Muscle layer of duodenum (tissue), 2 donors: ENCODE results near the gene DGKG.

Experiments used
- H3K27ac ChIP-seq: one replicate; pipeline ENCODE4 v1.7.0; 2013; ENCODE audit warnings: mild to moderate bottlenecking, low read length
- H3K27me3 ChIP-seq: one replicate; pipeline ENCODE4 v1.7.0; 2013; ENCODE audit warnings: low read depth, mild to moderate bottlenecking, control low read depth, low read length
- H3K36me3 ChIP-seq, 2 donors: one replicate each; pipeline ENCODE4 v1.7.0; 2013; ENCODE audit warnings: low read length in 2 of 2, control low read depth in 1 of 2, mild to moderate bottlenecking in 1 of 2; ENCODE audit not compliant: insufficient read depth in 2 of 2, control insufficient read depth in 1 of 2
- H3K4me1 ChIP-seq, 2 donors: one replicate each; pipeline ENCODE4 v1.7.0; 2013; ENCODE audit warnings: low read length in 2 of 2, mild to moderate bottlenecking in 2 of 2, control low read depth in 1 of 2, moderate library complexity in 1 of 2; ENCODE audit not compliant: insufficient read depth in 2 of 2, control insufficient read depth in 1 of 2
- H3K4me3 ChIP-seq, 2 donors: one replicate each; pipeline ENCODE4 v1.7.0; 2013; ENCODE audit warnings: low read length in 2 of 2, low read depth in 1 of 2, mild to moderate bottlenecking in 1 of 2
- H3K9me3 ChIP-seq, 2 donors: one replicate each; pipeline ENCODE4 v1.7.0; 2013; ENCODE audit warnings: low read length in 2 of 2, control low read depth in 1 of 2, mild to moderate bottlenecking in 1 of 2; ENCODE audit not compliant: control insufficient read depth in 1 of 2
- donor health status: healthy.

DGKG gene

GRCh38 chr3:186216900-186217819, 144.9 kb downstream of the DGKG start:
- Histone ChIP-seq H3K27me3 (no peaks in the 10 kb centered on the region), H3K36me3 (no peaks in the 10 kb centered on the region), H3K9me3 (no peaks in the 10 kb centered on the region), H3K4me1 (no peaks in the 10 kb centered on the region), H3K4me3 (no peak overlapping the region), H3K27ac (no peak overlapping the region)

GRCh38 chr3:186214670-186215069, 147.4 kb downstream of the DGKG start:
- Histone ChIP-seq H3K4me3 (no peak overlapping the region), H3K36me3 (no peaks in the 10 kb centered on the region), H3K27ac (no peak overlapping the region), H3K4me1 (peaks cover 11 to 15% of the 10 kb centered on the region in 2 donors), H3K27me3 (no peaks in the 10 kb centered on the region), H3K9me3 (no peaks in the 10 kb centered on the region)

DNA sequence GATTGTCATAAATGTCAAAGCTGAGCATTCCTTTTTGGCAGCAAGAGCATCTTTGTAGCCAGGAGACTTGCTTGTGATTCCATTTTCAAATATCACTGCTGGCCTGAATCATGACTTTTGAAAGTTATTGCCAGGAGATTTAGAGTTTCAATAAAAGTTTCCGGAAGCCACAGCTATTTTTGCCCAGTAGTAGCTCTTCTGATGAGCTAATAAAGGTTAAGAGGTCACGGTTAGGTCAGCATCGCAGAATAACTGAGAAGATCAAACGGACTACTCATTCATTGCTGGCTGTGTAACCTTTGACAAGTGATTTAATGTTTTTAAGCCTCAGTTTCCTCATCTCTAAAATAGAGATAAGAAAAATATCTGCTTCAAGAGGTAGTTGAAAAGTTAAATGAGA, 148.1 kb downstream of the DGKG start:
- Histone ChIP-seq H3K27ac (no peak overlapping the region), H3K4me1 (peaks cover 14 to 17% of the 10 kb centered on the region in 2 donors), H3K36me3 (no peaks in the 10 kb centered on the region)

DNA sequence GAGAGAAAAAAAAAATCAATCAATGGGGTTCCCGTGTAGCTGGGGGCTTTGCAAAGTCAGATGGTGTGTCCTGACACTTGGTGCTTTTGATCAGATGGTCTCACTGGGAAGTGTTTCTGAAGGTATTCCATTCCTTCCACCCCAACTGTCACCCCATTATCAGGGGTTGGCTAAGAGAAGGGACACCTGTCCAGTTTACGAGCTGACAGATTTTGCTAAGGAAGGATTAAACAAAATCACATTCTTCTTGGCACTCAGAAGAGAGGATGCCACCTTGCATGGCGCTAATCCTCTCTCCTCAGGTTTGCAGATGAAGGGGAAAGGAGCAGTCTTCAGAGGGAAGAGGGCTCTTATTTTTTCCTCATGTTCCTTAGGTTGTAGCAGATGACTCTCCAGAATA, 149.4 kb downstream of the DGKG start:
- H3K36me3 ChIP-seq, result no peaks in the 10 kb centered on the region
- no peak overlapping the region for H3K4me3 ChIP-seq
- H3K27me3 ChIP-seq, result no peaks in the 10 kb centered on the region
- peaks cover 14 to 17% of the 10 kb centered on the region in 2 donors for H3K4me1 ChIP-seq
- H3K27ac ChIP-seq, result no peak overlapping the region
- H3K9me3 ChIP-seq, result no peaks in the 10 kb centered on the region

More for the DNA sequence above, 148.1 kb downstream of the DGKG start:
- no peaks in the 10 kb centered on the region for H3K9me3 ChIP-seq
- no peaks in the 10 kb centered on the region for H3K27me3 ChIP-seq
- no peak overlapping the region for H3K4me3 ChIP-seq

- Histone ChIP-seq H3K9me3 (no peaks in the 10 kb centered on the region), H3K27ac (peak overlapping the region; percentile 54), H3K27me3 (no peaks in the 10 kb centered on the region), H3K4me1 (peaks cover 14 to 17% of the 10 kb centered on the region in 2 donors), H3K4me3 (no peak overlapping the region), H3K36me3 (no peaks in the 10 kb centered on the region)
Measured at GRCh38 chr3:186210852-186211500, 151.1 kb downstream of the DGKG start.

GRCh38 chr3:186209810-186210752, 152.0 kb downstream of the DGKG start:
- H3K9me3 ChIP-seq, result no peaks in the 10 kb centered on the region
- H3K36me3 ChIP-seq, result no peaks in the 10 kb centered on the region
- no peaks in the 10 kb centered on the region for H3K27me3 ChIP-seq
- H3K4me3 ChIP-seq, result no peak overlapping the region
- H3K4me1 ChIP-seq, result peaks cover 14 to 17% of the 10 kb centered on the region in 2 donors
- H3K27ac ChIP-seq, result peak overlapping the region; percentile 54

- H3K27me3 ChIP-seq, result no peaks in the 10 kb centered on the region
- peaks cover 14 to 17% of the 10 kb centered on the region in 2 donors for H3K4me1 ChIP-seq
- no peak overlapping the region for H3K27ac ChIP-seq
- no peaks in the 10 kb centered on the region for H3K9me3 ChIP-seq
- H3K4me3 ChIP-seq, result no peak overlapping the region
- H3K36me3 ChIP-seq, result peaks cover 0 to 10% of the 10 kb centered on the region in 2 donors
Measured at GRCh38 chr3:186208296-186208989, 153.6 kb downstream of the DGKG start.

- Histone ChIP-seq H3K4me1 (peaks cover 14 to 17% of the 10 kb centered on the region in 2 donors), H3K36me3 (peaks cover 0 to 10% of the 10 kb centered on the region in 2 donors), H3K4me3 (no peak overlapping the region), H3K9me3 (no peaks in the 10 kb centered on the region), H3K27ac (no peak overlapping the region), H3K27me3 (no peaks in the 10 kb centered on the region)
Measured at GRCh38 chr3:186207515-186207914, 154.5 kb downstream of the DGKG start.

- no peaks in the 10 kb centered on the region for H3K27me3 ChIP-seq
- no peak overlapping the region for H3K4me3 ChIP-seq
- H3K36me3 ChIP-seq, result peaks cover 0 to 20% of the 10 kb centered on the region in 2 donors
- H3K4me1 ChIP-seq, result no peaks in the 10 kb centered on the region
- no peak overlapping the region for H3K27ac ChIP-seq
- H3K9me3 ChIP-seq, result no peaks in the 10 kb centered on the region
Measured at GRCh38 chr3:186200726-186201125, 161.3 kb downstream of the DGKG start.

DNA sequence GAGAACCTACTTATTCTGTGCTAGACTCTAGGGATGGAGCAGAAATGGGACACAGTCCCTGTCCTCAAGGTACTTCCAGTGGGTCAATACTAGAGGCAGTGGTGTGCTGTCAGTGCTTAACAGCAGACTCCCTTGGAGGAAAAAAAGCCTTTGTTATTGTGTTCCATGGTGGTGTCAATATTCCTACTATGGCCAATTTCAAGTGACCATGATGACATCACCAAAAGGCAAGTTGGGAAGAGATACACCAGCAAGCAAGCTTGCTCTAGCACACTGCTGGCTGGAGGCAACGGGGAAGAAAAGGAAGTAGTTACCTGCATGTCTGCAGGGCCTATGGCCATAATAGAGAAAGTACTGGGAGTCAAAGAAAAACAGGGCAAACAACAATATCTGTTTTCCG, 163.6 kb downstream of the DGKG start:
- H3K36me3 ChIP-seq, result peaks cover 0 to 10% of the 10 kb centered on the region in 2 donors
- no peak overlapping the region for H3K4me3 ChIP-seq
- no peaks in the 10 kb centered on the region for H3K9me3 ChIP-seq
- peaks cover 0 to 8% of the 10 kb centered on the region in 2 donors for H3K4me1 ChIP-seq
- H3K27ac ChIP-seq, result no peak overlapping the region
- no peaks in the 10 kb centered on the region for H3K27me3 ChIP-seq
